CD4-positive, alpha-beta T cell treated with Interferon alpha-2 for 1 hour (primary cell): ENCODE data around the gene ALKBH8.
"Not testable (repeated sequence)": the region's sequence is repeated elsewhere in the genome, so short reads cannot be mapped to it uniquely, and the experiment has no call there.

Experiments used
- DNase-seq, 2 donors: peaks; one replicate each; pipeline ENCODE4 v3.0.0-alpha.2; 2020 to 2022

Gene ALKBH8

DNA sequence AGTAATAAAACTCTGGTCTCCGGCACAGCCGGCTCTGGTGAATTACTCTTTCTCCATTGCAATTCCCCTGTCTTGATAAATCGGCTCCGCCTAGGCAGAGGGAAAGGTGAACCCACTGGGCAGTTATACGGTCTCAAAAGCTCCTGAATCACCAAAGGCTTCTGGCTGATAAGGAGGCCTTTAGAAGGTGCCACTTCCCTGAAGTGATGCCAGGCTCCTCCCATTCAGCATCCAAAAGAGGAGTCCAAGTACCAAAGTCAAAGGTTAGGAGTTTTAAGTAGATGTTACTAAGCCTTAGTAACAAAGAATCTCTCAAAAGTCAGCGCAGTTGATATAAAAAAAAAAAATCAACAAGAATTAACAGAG lies 11.8 kb upstream of the ALKBH8 start:
- no peak for DNase-seq

- peak in 1 of 2 donors; percentile 53 for DNase-seq
Observed at GRCh38 chr11:107576497-107577345, 11.2 kb upstream of the ALKBH8 start.

GRCh38 chr11:107573438-107573837 lies 7.9 kb upstream of the ALKBH8 start:
- DNase-seq = no peak

DNA sequence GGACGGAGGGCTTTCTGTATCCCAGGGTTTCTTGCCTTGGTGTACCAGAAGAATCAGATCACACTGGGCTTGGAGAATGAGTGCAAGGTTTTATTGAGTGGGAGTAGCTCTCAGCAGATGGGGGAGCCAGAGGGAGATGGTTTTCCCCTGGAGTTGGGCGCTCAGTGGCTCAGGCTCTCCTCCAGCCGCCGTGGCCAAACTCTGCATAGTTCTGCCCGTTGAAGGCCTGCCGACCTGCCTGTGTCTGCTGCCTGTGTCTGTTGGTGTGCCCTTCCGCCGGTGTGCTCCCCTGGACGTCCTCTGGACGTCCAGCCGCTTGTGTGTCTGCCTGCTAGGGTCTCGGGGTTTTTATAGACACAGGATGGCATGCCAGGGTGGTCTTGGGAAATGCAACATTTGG lies 4.5 kb upstream of the ALKBH8 start:
- DNase-seq = no peak

GRCh38 chr11:107567739-107568335 lies 2.3 kb upstream of the ALKBH8 start:
- DNase-seq = no peak

DNA sequence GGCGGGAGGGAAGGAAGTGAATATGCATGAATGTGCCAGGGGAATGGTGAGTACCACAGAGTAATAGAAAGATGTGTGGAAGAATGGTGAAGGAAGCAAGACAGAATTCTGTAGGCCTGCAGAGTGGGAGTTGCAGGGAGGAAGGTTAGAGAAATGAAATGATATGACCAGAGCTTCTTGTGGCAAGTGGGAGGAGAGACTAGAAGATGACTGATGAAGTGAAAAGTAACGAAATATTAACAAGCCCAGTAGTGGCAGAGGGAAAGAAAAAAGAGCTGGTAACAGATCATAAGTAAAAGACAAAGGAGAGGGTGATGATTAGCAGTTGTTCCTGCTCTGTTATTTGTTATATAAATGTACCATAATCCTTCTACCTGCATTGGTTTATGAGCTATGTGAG lies 1.0 kb upstream of the ALKBH8 start:
- no peak for DNase-seq

GRCh38 chr11:107565955-107566501 lies 493 bp upstream of the ALKBH8 start:
- not testable (repeated sequence) for DNase-seq

DNA sequence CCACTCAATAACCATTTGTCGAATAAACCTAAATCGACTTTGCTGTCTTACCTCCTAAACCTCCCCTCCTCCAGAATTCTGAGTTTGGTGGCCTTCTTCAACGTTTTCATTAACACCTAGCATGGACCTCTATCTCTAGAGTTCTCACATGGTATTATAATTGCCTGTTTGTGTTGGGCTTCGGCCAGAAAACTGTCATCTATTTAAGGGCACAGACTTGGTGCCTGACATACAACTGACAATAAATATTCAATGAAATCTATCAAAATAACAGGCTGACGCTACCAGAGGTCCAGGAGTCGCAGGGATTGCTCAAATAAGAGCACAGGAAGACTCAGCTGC lies 687 bp downstream of the ALKBH8 start:
- no peak for DNase-seq

- peak; percentile 27 to 56 for DNase-seq
Observed at GRCh38 chr11:107563702-107564101, 1.8 kb downstream of the ALKBH8 start.

- no peak for DNase-seq
Observed at GRCh38 chr11:107562647-107563208, 2.8 kb downstream of the ALKBH8 start.

DNA sequence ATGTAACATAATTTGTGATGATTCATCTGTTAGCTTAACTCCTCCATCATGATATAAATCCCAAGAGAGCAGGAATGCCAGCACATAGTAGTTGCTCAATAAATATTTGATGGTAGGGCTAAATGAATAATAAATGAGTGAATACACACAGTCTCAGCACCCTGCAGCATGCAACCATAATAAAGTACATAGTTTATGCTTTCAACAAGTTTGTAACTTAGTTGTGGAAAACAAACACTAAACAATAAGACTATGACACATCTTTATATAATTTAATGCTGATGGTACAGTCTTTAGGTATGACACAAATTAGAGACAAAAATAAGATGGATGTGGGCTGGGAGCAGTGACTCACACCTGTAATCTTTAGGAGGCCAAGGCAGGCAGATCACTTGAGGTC lies 3.8 kb downstream of the ALKBH8 start:
- no peak for DNase-seq

GRCh38 chr11:107550304-107550703 lies 15.2 kb downstream of the ALKBH8 start:
- DNase-seq = no peak

DNA sequence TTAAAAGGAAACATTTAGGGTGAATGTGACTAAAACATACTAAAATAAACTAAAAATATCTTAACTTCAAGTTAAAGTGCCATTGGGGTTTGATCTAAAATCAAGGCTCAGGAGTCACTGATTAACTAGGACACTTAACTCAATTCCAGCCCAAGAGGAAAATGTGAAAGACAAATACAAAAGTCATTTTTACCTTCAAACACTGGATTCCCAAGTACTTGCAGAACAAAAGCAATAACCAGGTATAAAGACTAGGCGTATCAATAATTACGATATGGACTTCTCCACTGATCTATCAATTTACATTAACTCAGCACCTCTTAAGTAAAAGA lies 15.6 kb downstream of the ALKBH8 start:
- DNase-seq = no peak

DNA sequence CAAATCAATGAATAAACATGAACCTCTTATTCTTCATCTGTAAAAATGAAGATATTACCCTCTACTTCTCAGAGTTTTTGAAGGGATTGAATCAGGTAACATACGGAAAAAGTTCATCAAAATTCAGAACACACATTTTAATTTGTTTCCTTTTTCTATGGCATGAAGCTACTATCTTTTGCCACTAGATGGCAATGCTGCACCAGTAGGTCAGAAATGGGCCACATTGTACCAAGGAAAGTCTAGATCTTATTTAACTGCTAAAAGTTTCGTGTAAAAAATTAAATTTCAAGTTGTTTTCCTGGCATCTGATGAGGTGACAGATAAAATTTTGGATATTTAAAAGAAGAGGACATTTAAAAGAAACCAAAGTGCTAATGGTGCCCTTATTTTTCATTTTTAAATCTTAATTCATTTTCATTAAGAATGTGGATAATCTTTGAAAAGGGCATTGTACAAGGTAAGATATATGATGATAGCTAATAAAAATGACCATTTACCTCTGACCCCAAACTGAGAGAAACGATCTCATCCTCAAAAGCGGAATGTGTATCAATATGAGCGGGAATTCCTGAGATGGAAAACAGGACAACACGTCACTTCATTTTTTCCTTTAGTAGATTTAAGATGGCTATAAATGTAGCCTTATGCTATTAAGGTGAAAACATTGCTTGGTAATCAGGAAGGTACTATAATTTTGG lies 16.1 kb downstream of the ALKBH8 start:
- peak in 1 of 2 donors; percentile 59 for DNase-seq

- no peak for DNase-seq
Observed at GRCh38 chr11:107547961-107548360, 17.6 kb downstream of the ALKBH8 start.

GRCh38 chr11:107545101-107545514 lies 20.4 kb downstream of the ALKBH8 start:
- no peak for DNase-seq

DNA sequence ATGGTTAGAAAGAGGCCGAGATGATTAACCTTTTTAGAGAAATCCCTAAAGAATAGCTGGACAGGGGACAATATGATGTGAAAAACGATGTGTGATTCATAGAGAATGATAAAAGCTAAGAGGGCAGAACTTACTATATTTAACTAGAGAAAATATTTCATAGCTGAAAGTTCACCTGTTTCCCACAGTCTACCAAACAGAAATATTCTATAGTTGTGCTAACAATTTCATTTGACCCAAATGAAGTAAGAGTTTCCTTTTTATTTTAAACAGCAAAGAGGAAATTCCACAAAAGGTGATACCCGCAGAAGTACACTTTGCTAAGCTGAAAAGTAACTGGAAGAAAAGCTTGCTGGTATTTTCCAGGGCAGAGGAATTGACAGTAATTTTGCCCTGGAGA lies 26.7 kb downstream of the ALKBH8 start:
- DNase-seq = no peak

GRCh38 chr11:107538239-107538638 lies 27.3 kb downstream of the ALKBH8 start:
- DNase-seq = no peak

- DNase-seq = not testable (repeated sequence)
Observed at GRCh38 chr11:107537155-107537554, 28.4 kb downstream of the ALKBH8 start.

GRCh38 chr11:107526197-107526596 lies 39.3 kb downstream of the ALKBH8 start:
- DNase-seq = no peak

- no peak for DNase-seq
Observed at GRCh38 chr11:107508858-107509244, 56.7 kb downstream of the ALKBH8 start.

GRCh38 chr11:107508201-107508857 lies 57.2 kb downstream of the ALKBH8 start:
- no peak for DNase-seq

DNA sequence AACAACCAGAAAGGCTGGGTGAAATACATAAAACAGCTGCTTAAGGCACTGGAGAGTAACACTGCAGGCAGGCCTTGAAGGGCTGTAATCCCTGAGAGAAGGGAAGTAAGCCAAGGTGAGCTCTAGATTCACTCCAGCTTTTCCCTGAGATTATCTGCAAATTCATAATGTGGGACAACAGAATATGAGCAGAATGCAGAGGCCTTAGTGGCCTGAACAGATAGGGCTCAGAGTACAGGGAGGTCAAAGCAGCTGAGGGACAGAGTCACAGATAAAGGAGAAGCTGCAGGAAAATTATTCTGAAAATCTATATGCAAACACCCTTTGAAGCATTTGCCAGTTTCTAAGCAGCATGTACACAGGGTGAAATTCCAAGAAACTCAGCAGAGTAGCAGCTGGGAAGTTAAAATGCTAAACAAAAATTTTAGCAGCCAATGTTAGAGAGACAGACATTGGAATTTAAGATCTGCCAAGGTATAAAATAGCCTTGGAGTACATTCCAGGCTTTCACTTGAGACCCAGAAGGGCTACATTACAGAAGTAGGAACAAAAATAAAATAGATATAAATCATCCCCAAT lies 59.8 kb downstream of the ALKBH8 start:
- no peak for DNase-seq
